GM12875 (cell line): Measurements from ENCODE around the gene LRTM2.

ENCODE experiments used
- H3K4me3 ChIP-seq: one replicate; pipeline ENCODE4 v1.5.1; 2011; ENCODE audit warnings: low read depth, low read length, control low read depth
- CTCF ChIP-seq: IDR thresholded peaks from 2 replicates; pipeline ENCODE4 v1.5.1; 2011; ENCODE audit warnings: low read depth, mild to moderate bottlenecking, control low read depth, inconsistent platforms, low read length, moderate library complexity, borderline replicate concordance; ENCODE audit not compliant: insufficient read depth

Gene LRTM2

GRCh38 chr12:1870998-1871917 is 50.9 kb downstream of the LRTM2 start:
- H3K4me3 ChIP-seq: no peak overlapping the region
- TF ChIP-seq CTCF: no peak

GRCh38 chr12:1872001-1872400 is 51.6 kb downstream of the LRTM2 start:
- TF ChIP-seq CTCF: no peak
- H3K4me3 ChIP-seq: no peak overlapping the region

GRCh38 chr12:1872448-1872847 is 52.1 kb downstream of the LRTM2 start:
- no peak overlapping the region for H3K4me3 ChIP-seq
- no peak for TF ChIP-seq CTCF

GRCh38 chr12:1873531-1874510 is 53.5 kb downstream of the LRTM2 start:
- H3K4me3 ChIP-seq: no peak overlapping the region
- TF ChIP-seq CTCF: no peak

GRCh38 chr12:1875608-1876007 is 55.2 kb downstream of the LRTM2 start:
- no peak for TF ChIP-seq CTCF
- no peak overlapping the region for H3K4me3 ChIP-seq

- H3K4me3 ChIP-seq: no peak overlapping the region
- TF ChIP-seq CTCF: no peak
These were observed 55.7 kb downstream of the LRTM2 start for GRCh38 chr12:1876086-1876485.
